Nephron progenitor cell (in vitro differentiated cells): ENCODE data around the gene ASTN2.
A peak's percentile ranks its signal among the peaks of the same experiment; 100 is the strongest.

Experiments
- DNase-seq: peaks from one replicate; pipeline ENCODE4 v3.0.0; 2021
- H3K27ac Mint-ChIP-seq: 2 replicates; pipeline ENCODE4 v1.8.0; 2021; ENCODE audit warnings: mild to moderate bottlenecking, moderate library complexity, mixed read lengths
- H3K27me3 Mint-ChIP-seq: 2 replicates; pipeline ENCODE4 v1.8.0; 2021; ENCODE audit warnings: mild to moderate bottlenecking, low read depth, mixed read lengths; ENCODE audit not compliant: poor library complexity
- H3K36me3 Mint-ChIP-seq: 2 replicates; pipeline ENCODE4 v1.8.0; 2021; ENCODE audit warnings: low read depth, mixed read lengths
- H3K4me1 Mint-ChIP-seq: 2 replicates; pipeline ENCODE4 v1.8.0; 2021; ENCODE audit warnings: mixed read lengths
- H3K4me3 Mint-ChIP-seq: 2 replicates; pipeline ENCODE4 v1.8.0; 2021; ENCODE audit warnings: mild to moderate bottlenecking, moderate library complexity, mixed read lengths
- H3K9me3 Mint-ChIP-seq: 2 replicates; pipeline ENCODE4 v1.8.0; 2021; ENCODE audit warnings: mild to moderate bottlenecking, moderate library complexity, mixed read lengths
- TF ChIP-seq, protein P1 (sequence below): fragments of 200-600 bp; sonication (generic); IDR thresholded peaks from 2 replicates; pipeline ENCODE4 v1.5.0; 2021; ENCODE audit warnings: antibody characterized with exemption

ASTN2 gene

GRCh38 chr9:116686693-116687073 lies 728.2 kb downstream of the ASTN2 start:
- Mint-ChIP-seq H3K36me3 (peaks cover 19% of the 10 kb centered on the region), H3K27me3 (peaks cover 6% of the 10 kb centered on the region), H3K4me3 (peak overlapping the region; percentile 91), H3K9me3 (peaks cover 26% of the 10 kb centered on the region), H3K27ac (no peak overlapping the region), H3K4me1 (peaks cover 32% of the 10 kb centered on the region)
- DNase-seq = no peak
- TF ChIP-seq, protein P1, sequence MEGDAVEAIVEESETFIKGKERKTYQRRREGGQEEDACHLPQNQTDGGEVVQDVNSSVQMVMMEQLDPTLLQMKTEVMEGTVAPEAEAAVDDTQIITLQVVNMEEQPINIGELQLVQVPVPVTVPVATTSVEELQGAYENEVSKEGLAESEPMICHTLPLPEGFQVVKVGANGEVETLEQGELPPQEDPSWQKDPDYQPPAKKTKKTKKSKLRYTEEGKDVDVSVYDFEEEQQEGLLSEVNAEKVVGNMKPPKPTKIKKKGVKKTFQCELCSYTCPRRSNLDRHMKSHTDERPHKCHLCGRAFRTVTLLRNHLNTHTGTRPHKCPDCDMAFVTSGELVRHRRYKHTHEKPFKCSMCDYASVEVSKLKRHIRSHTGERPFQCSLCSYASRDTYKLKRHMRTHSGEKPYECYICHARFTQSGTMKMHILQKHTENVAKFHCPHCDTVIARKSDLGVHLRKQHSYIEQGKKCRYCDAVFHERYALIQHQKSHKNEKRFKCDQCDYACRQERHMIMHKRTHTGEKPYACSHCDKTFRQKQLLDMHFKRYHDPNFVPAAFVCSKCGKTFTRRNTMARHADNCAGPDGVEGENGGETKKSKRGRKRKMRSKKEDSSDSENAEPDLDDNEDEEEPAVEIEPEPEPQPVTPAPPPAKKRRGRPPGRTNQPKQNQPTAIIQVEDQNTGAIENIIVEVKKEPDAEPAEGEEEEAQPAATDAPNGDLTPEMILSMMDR = no peak

GRCh38 chr9:116686135-116686534 lies 728.7 kb downstream of the ASTN2 start:
- Mint-ChIP-seq H3K27me3 (peaks cover 6% of the 10 kb centered on the region), H3K9me3 (peaks cover 26% of the 10 kb centered on the region), H3K4me3 (peak overlapping the region; percentile 91), H3K27ac (no peak overlapping the region), H3K4me1 (peaks cover 32% of the 10 kb centered on the region), H3K36me3 (peaks cover 19% of the 10 kb centered on the region)
- no peak for DNase-seq
- TF ChIP-seq, protein P1 = no peak

DNA sequence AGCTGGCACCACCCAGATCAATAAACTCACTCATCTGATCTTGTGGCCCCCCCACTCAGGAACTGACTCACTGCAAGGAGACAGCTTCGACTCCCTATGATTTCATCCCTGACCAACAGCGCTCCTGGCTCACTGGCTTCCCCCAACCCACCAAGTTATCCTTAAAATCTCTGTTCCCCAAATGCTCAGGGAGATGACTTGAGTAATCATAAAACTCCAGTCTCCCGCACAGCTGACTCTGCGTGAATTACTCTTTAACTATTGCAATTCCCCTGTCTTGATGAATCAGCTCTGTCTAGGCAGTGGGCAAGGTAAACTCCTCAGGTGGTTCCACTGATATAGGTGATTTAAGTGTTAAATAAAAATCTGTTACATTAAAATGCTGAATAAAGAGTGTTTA lies 729.7 kb downstream of the ASTN2 start:
- H3K9me3 Mint-ChIP-seq = peaks cover 30% of the 10 kb centered on the region
- H3K4me1 Mint-ChIP-seq = peaks cover 32% of the 10 kb centered on the region
- DNase-seq = no peak
- no peak overlapping the region for H3K4me3 Mint-ChIP-seq
- peaks cover 19% of the 10 kb centered on the region for H3K36me3 Mint-ChIP-seq
- TF ChIP-seq, protein P1 = no peak
- no peak overlapping the region for H3K27ac Mint-ChIP-seq
- peaks cover 6% of the 10 kb centered on the region for H3K27me3 Mint-ChIP-seq

GRCh38 chr9:116683535-116683934 lies 731.3 kb downstream of the ASTN2 start:
- TF ChIP-seq, protein P1 = no peak
- Mint-ChIP-seq H3K36me3 (peaks cover 24% of the 10 kb centered on the region), H3K4me1 (peaks cover 23% of the 10 kb centered on the region)

GRCh38 chr9:116674210-116674980 lies 740.5 kb downstream of the ASTN2 start:
- H3K27me3 Mint-ChIP-seq = no peaks in the 10 kb centered on the region
- H3K4me3 Mint-ChIP-seq = no peak overlapping the region
- peaks cover 46% of the 10 kb centered on the region for H3K9me3 Mint-ChIP-seq
- peaks cover 42% of the 10 kb centered on the region for H3K36me3 Mint-ChIP-seq
- no peak for DNase-seq
- H3K27ac Mint-ChIP-seq = no peak overlapping the region
- H3K4me1 Mint-ChIP-seq = peaks cover 29% of the 10 kb centered on the region
- TF ChIP-seq, protein P1 = no peak

More at GRCh38 chr9:116683535-116683934, 731.3 kb downstream of the ASTN2 start:
- H3K9me3 Mint-ChIP-seq = peaks cover 36% of the 10 kb centered on the region
- H3K27me3 Mint-ChIP-seq = peaks cover 6% of the 10 kb centered on the region
- no peak for DNase-seq
- H3K4me3 Mint-ChIP-seq = no peak overlapping the region
- no peak overlapping the region for H3K27ac Mint-ChIP-seq

- Mint-ChIP-seq H3K9me3 (peaks cover 50% of the 10 kb centered on the region), H3K36me3 (peaks cover 42% of the 10 kb centered on the region), H3K4me3 (no peak overlapping the region), H3K27ac (no peak overlapping the region), H3K27me3 (peaks cover 4% of the 10 kb centered on the region), H3K4me1 (peaks cover 29% of the 10 kb centered on the region)
- no peak for DNase-seq
- TF ChIP-seq, protein P1 = no peak
Observed at GRCh38 chr9:116673375-116673774, 741.5 kb downstream of the ASTN2 start.
